Breast epithelium (tissue), 3 donors: ENCODE results near the gene RASL12.

Source experiments
- POLR2AphosphoS5 ChIP-seq, 3 donors: sonication (generic); formaldehyde crosslinking; IDR thresholded peaks; one replicate each; pipeline ENCODE4 v1.6.1; 2017; ENCODE audit warnings: antibody characterized with exemption in 3 of 3
- TF ChIP-seq, protein P1 (sequence below), 3 donors: fragments of 450-650 bp; IDR thresholded peaks; one replicate each; pipeline ENCODE4 v1.5.1; 2016 to 2017; ENCODE audit warnings: antibody characterized with exemption in 3 of 3, mild to moderate bottlenecking in 3 of 3, moderate library complexity in 3 of 3

DNA sequence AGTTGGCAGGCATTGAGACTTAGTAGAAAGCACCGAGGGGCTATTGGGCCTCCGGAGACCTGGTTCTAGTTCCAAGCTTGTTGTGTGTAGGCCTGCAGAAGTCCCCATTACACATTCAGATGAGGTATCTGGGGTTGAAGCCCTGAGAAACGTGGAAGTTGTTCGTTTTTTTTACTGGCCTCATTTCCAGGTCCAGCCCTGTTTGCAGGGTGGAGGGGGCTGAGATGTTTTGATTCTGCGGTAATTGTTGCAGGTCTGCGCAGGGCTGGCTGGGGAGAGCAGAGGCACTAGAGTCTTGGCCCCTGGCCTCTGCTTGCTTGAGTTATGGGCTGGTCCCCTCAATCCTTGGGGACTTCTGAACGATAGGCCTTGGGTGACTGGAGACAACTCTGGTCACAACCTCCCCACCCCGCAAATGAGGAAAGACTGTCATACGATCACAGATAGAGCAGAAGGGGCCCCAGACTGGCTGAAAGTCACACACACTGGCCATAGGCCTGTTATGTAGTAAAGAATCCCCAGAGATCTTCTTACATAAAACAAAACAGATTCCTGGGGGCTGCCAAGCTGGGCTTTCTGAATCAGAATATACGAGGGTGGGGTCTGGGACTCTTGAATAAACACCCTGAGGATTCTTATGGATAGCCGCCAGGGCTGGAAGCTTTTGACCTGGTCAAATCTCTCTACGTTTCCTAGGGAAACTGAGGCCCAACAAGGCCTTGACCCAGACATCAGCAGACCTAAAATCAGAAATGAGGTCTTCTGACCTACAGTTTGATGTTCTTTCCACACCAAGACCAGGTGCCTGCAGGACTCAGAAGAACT, 24.4 kb upstream of the RASL12 start:
- TF ChIP-seq, protein P1, sequence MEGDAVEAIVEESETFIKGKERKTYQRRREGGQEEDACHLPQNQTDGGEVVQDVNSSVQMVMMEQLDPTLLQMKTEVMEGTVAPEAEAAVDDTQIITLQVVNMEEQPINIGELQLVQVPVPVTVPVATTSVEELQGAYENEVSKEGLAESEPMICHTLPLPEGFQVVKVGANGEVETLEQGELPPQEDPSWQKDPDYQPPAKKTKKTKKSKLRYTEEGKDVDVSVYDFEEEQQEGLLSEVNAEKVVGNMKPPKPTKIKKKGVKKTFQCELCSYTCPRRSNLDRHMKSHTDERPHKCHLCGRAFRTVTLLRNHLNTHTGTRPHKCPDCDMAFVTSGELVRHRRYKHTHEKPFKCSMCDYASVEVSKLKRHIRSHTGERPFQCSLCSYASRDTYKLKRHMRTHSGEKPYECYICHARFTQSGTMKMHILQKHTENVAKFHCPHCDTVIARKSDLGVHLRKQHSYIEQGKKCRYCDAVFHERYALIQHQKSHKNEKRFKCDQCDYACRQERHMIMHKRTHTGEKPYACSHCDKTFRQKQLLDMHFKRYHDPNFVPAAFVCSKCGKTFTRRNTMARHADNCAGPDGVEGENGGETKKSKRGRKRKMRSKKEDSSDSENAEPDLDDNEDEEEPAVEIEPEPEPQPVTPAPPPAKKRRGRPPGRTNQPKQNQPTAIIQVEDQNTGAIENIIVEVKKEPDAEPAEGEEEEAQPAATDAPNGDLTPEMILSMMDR (IDR thresholded peaks at IDR 0.05) = no peak
- no peak for TF ChIP-seq POLR2AphosphoS5 (IDR thresholded peaks at IDR 0.05)
